HG03442 (cell line): ENCODE results near the gene BTNL9.
"Not testable (repeated sequence)": the region's sequence is repeated elsewhere in the genome, so short reads cannot be mapped to it uniquely, and the experiment has no call there.

Experiments used
- ATAC-seq: cut with Tn5 transposase; IDR thresholded peaks from one replicate; pipeline ENCODE4 v1.9.1; 2021; ENCODE audit warnings: mild to moderate bottlenecking, moderate library complexity; ENCODE audit not compliant: unreplicated experiment

The BTNL9 gene

GRCh38 chr5:181097383-181097753 is 57.3 kb downstream of the BTNL9 start:
- not testable (repeated sequence) for ATAC-seq

- not testable (repeated sequence) for ATAC-seq
Measured at GRCh38 chr5:181097759-181098491, 57.9 kb downstream of the BTNL9 start.

- no peak for ATAC-seq
Measured at GRCh38 chr5:181098762-181099601, 58.9 kb downstream of the BTNL9 start.

GRCh38 chr5:181099602-181100086 is 59.6 kb downstream of the BTNL9 start:
- no peak for ATAC-seq

- no peak for ATAC-seq
Measured at GRCh38 chr5:181100121-181100875, 60.2 kb downstream of the BTNL9 start.

- not testable (repeated sequence) for ATAC-seq
Measured at GRCh38 chr5:181101030-181101641, 61.1 kb downstream of the BTNL9 start.

GRCh38 chr5:181101930-181102674 is 62.0 kb downstream of the BTNL9 start:
- not testable (repeated sequence) for ATAC-seq

GRCh38 chr5:181104259-181104568 is 64.1 kb downstream of the BTNL9 start:
- not testable (repeated sequence) for ATAC-seq

- ATAC-seq = not testable (repeated sequence)
Measured at GRCh38 chr5:181104606-181105390, 64.7 kb downstream of the BTNL9 start.

- ATAC-seq = no peak
Measured at GRCh38 chr5:181105391-181106025, 65.4 kb downstream of the BTNL9 start.

- ATAC-seq = no peak
Measured at GRCh38 chr5:181107699-181108098, 67.6 kb downstream of the BTNL9 start.

- ATAC-seq = no peak
Measured at GRCh38 chr5:181108578-181109165, 68.6 kb downstream of the BTNL9 start.

GRCh38 chr5:181109489-181110013 is 69.5 kb downstream of the BTNL9 start:
- ATAC-seq = no peak

GRCh38 chr5:181111010-181111409 is 70.9 kb downstream of the BTNL9 start:
- no peak for ATAC-seq
